ENCODE data around the gene MLC1. TPM values are rescaled to one million over a fixed set of nuclear protein-coding genes. Genes with fewer than 3 reads are reported as not detected.

MLC1 gene
- total and polyA plus RNA-seq, 2 of the 4 experiments (the other 2 are of a cell fraction), result 0.10 TPM; not detected in 1

- Histone ChIP-seq H2BK5ac (ENCODE audit: low read depth, low read length, poor library complexity, severe bottlenecking) (no peak overlapping the region), H2AK5ac (ENCODE audit: low read depth, low read length) (no peak overlapping the region), H3K9ac (ENCODE audit: low read depth, low read length) (no peak overlapping the region), H2BK15ac (ENCODE audit: low read depth, low read length) (no peak overlapping the region), H4K5ac (ENCODE audit: low read depth, low read length) (no peak overlapping the region), H3K4ac (ENCODE audit: low read depth, low read length) (no peak overlapping the region), H4K20me1 (ENCODE audit: insufficient read depth, low read length) (no peaks in the 10 kb centered on the region), H2BK20ac (ENCODE audit: low read depth, low read length) (no peak overlapping the region), H2AK9ac (replicated peaks; ENCODE audit: low read depth, low read length, poor library complexity) (no peak overlapping the region), H2BK120ac (ENCODE audit: low read depth, low read length) (no peak overlapping the region), H3K79me1 (ENCODE audit: low read depth in 1 of 2, low read length in 2 of 2) (no peaks in the 10 kb centered on the region), H3K23ac (ENCODE audit: low read depth, low read length) (no peak overlapping the region), H3K9me1 (ENCODE audit: insufficient read depth, low read length) (no peaks in the 10 kb centered on the region; the same call in 1 of the 2 replicates), H3K36me3 (ENCODE audit: control insufficient read depth, insufficient read depth, low read length) (no peaks in the 10 kb centered on the region), H4K8ac (ENCODE audit: low read depth in 2 of 2, low read length in 2 of 2) (no peak overlapping the region), H3K56ac (ENCODE audit: extremely low read depth, insufficient read depth, low read length) (no peak overlapping the region), H3K27me3 (ENCODE audit: control insufficient read depth, insufficient read depth, low read length) (peaks cover 5% of the 10 kb centered on the region), H3K4me3 (ENCODE audit: insufficient read depth, low read depth, low read length) (no peak overlapping the region), H3K4me1 (ENCODE audit: control insufficient read depth, insufficient read depth, low read length) (peaks cover 5% of the 10 kb centered on the region; the same call in 1 of the 2 replicates), H3K18ac (ENCODE audit: low read depth, low read length) (no peak overlapping the region), H3K9me3 (ENCODE audit: control insufficient read depth, insufficient read depth, low read length) (peaks cover 9% of the 10 kb centered on the region), H4K91ac (ENCODE audit: insufficient read depth, low read depth, low read length) (no peak overlapping the region), H2AFZ (replicated peaks; ENCODE audit: low read length, poor library complexity) (no peak overlapping the region), H3K14ac (replicated peaks; ENCODE audit: low read depth, low read length) (no peak overlapping the region), H3K4me2 (ENCODE audit: low read depth, low read length) (no peak overlapping the region), H3K27ac (ENCODE audit: insufficient read depth, low read length) (no peak overlapping the region)
- CTCF ChIA-PET, result no interaction called here
- WGBS, 2 experiments (ENCODE audit: extremely low coverage in 2 of 2, insufficient read length in 1 of 2), result 80% methylated on average over 1 of the region's 5 CpGs; no CpG with 5 or more reads in 1 of the 2 experiments
- TF ChIP-seq POLR2A (IDR thresholded peaks at IDR 0.05; ENCODE audit: low read depth, low read length) (no peak), MAZ (IDR thresholded peaks at IDR 0.05; ENCODE audit: borderline replicate concordance, low read depth, low read length) (no peak), CEBPB (IDR thresholded peaks at IDR 0.05; ENCODE audit: low read depth, low read length) (no peak), SMC3 (IDR thresholded peaks at IDR 0.05; ENCODE audit: low read depth, low read length) (no peak), MXI1 (IDR thresholded peaks at IDR 0.05; ENCODE audit: borderline replicate concordance, low read depth, low read length) (no peak), FOS (IDR thresholded peaks at IDR 0.05; ENCODE audit: low read depth, low read length) (no peak), CTCF (conservative IDR thresholded peaks at IDR 0.05; ENCODE audit: low read depth, low read length) (no peak), NFE2L2 (IDR thresholded peaks at IDR 0.05; ENCODE audit: low read depth, low read length) (no peak)
- no TSS peak for BruUV-seq (replicated peaks)
- ATAC-seq (ENCODE audit: low read depth) (no peak), DNase-seq (no peak)
- intact Hi-C loops (cut with micrococcal nuclease) (no loop called here), dilution Hi-C loops (cut with HindIII; ENCODE audit: low sequenced_read_pairs, unreplicated experiment) (no loop called here), in situ Hi-C loops (cut with MboI; ENCODE audit: low sequenced_read_pairs) (no loop called here)
- POLR2A ChIA-PET (ENCODE audit: unreplicated experiment), result no interaction called here
Measured at GRCh38 chr22:50092342-50092741, 7.1 kb upstream of the MLC1 start.
